ENCODE measurements around the gene TWIST1.

The TWIST1 gene

DNA sequence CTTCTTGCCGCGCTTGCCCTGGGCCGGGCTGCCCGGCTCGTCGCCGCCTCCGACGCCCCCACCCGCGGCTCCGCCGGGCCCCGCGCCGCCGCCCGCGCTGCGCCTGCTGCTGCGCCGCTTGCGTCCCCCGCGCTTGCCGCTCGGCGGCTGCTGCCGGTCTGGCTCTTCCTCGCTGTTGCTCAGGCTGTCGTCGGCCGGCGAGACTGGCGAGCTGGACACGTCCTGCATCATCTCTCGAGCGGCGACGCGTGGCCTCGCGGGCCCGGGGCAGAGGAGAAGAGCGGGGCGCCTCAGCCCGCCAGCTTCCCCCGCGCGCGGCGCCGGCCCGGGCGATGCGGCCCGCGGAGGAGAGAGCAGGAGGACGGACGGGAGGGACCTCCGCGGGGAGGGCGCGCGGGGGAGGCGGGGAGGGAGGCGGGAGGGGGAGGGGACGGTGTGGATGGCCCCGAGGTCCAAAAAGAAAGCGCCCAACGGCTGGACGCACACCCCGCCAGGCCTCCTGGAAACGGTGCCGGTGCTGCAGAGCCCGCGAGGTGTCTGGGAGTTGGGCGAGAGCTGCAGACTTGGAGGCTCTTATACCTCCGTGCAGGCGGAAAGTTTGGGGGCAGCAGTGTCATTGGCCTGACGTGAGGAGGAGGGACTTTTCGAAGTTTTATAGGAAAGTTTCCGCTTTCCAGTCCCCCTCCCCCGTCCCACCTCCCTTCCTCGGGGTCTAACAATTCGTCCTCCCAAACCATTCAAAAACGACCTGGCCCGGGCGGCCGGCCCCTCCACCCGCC lies at the start of gene TWIST1:
Gene TWIST1 (minus strand): TSS at position 546 of the 779 bp plus-strand sequence. CDS start 315 bp downstream, at position 231.
- in situ Hi-C loops (cut with MboI; ENCODE audit: low sequenced_read_pairs): no loop called here

DNA sequence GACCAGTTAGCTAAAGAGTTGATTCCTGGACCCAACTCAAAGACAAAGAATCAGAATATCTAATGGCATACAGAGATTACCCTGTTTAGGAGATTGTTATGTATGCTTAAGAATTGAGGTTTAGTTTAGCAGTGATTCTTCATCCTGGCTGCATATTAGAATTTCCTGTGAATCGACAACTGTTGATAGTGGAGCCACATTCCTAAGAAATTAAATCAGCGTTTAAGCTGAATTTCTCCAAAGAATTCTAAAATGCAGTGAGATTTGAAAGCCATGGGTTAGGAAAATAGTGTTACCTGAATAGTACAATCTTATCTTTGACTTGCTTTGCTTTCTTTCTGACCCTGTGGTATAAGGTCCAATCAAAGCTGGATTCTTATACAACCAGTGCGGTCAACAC lies 44.2 kb upstream of the TWIST1 start:
- in situ Hi-C loops (cut with MboI; ENCODE audit: low sequenced_read_pairs): no loop called here

DNA sequence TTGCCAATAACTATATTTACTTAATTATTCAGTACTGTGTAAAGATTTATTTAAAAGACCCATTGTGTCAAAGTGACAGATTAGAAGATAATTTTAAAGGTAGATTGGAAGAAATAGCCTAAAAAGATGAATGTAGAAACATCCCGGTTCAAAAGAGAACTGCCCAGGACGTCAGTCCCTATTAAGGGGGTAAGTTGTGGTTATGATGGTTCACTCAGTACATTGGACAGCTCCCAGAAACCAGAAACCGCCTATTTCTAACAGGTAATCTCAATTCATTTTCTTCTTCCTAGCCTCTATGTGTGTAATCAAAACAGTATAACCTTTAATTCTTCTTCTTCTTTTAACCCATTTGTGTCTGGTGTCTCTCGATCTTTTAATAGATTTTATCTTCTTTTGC lies 29.3 kb upstream of the TWIST1 start:
- in situ Hi-C loops (cut with MboI; ENCODE audit: low sequenced_read_pairs): no loop called here

DNA sequence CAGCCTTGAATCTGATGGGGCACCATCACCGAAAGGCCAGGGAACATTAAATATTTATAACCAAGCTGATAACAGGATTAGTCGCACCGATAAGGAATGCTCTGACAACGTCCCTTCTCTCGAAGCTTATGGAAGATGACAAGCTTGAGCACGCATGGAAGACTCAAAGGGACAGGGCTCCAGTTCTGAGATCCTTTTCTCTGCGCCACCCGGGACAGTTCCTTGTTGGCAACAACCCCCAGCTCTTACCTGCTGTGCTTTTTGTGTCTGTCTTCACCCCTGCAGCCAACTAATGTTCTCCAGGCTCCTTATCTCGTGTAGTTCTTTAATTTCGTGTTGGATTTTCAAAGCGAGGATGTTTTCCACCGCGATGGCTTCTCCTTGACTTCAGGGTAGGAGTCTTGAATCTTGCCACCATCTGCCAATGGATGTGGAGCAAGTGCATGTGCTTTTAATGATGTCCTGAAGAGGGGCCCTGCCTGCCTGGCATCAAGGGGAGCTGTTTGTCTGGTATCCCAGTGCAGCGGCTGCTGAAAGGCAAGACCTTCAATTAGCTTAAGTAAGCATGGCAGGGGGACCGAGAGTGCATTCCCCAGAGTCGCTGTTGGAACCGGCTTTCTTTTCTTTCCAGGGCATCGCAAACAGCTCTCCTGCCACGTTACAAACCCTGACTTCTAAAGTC lies 28.1 kb upstream of the TWIST1 start:
- in situ Hi-C loops (cut with MboI; ENCODE audit: low sequenced_read_pairs): no loop called here

DNA sequence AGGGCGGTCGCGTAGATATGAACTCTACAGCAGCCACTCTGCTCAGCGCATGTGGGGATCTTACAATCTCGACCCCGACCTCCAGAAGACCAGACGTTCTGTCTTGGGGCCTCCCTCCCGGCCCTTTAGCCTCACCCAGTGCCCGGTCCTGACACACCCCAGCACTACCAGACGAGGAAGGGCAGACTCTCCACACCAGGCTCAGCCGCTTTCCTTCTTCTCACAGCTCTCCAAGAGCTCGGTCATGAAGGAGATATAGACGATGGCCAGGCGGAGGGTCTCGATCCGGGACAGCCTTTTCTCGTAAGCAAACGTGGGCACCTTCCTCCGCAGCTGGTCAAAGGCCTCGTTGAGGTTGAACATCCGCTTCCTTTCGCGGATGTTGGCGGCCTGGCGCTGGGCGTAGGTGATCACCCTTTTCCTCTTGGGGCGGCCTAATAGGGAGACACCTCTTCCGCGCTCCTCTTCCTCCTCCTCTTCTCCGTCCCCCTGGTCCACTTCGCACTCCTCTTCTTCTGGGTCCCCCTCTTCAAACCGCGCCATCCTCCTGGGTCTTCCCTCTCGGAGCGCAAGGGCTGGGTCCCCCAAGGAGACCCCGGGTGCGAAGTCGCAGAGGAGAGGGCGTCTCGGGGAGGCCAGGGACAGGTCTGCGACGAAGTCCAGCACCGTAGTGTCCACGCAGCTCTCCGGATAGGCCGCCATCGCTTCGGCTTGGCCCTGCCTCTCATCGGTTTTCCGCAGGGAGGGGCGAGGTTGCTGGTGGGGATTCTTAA lies 27.4 kb upstream of the TWIST1 start, which contains the start of gene FERD3L:
Gene FERD3L (minus strand): TSS at position 761 of the 773 bp plus-strand sequence. CDS start 59 bp downstream, at position 702.
- in situ Hi-C loops (cut with MboI; ENCODE audit: low sequenced_read_pairs): no loop called here

DNA sequence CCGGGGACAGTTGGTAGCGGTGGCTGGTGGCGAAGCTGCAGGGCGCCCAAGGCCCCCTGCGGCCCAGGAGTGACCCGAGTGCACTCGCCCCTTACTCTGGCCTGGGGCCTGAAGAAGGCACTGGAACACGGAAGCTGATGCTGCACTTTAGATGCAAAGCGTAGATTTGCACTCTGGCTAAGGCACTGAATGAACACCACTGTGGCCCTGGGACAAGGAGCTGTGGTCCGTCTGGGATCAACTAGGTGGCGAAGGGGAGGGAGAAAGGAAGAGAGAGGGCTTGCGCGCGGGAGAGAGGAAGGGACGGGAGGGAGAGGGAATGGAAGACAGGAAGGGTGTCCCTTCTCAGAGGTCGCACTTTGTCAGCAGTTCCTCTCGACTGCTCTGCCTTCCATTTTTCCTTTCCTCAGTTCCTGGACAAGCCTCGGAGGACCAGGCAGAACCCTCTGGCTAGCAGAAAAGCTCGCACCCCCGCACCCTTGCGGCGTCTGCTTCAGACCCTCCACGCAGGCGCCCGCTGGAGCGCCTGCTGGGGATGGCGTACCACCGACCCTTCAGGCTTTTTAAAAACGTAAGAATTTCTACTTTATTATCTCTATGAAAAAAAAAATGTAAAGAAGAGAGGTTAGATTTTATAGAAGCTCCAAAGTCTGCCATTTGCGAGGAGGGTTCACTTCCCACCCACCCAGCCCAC lies 26.6 kb upstream of the TWIST1 start:
- in situ Hi-C loops (cut with MboI; ENCODE audit: low sequenced_read_pairs): no loop called here

DNA sequence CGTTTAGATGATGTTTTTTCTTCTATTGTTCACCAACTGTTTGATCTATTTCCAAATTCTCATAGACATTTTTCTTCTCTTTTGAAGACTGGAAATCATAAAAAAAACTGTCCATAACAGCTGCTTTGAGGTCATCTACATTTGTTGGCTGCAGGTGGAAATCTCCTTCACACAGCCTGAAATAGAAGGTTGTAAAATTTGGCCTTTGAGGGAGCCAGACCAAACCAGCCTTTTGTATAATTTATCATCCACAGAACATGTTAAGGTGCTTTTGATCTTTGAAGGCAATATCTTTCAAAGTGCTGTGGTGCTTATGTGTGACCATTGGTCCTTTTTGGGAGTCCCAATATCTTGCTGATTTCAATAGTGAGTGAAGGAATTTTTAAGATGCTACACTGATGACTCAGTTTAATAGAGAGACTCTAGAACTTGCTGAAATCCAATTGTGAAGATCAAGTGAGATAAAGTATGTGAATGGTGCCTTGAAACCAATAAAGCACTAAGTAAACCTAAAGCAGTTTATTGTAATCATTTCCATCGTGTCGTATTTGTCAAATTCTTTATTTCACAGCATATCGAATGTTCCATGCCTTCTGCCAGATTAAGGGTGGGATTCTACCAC lies 22.4 kb upstream of the TWIST1 start:
- in situ Hi-C loops (cut with MboI; ENCODE audit: low sequenced_read_pairs): no loop called here

DNA sequence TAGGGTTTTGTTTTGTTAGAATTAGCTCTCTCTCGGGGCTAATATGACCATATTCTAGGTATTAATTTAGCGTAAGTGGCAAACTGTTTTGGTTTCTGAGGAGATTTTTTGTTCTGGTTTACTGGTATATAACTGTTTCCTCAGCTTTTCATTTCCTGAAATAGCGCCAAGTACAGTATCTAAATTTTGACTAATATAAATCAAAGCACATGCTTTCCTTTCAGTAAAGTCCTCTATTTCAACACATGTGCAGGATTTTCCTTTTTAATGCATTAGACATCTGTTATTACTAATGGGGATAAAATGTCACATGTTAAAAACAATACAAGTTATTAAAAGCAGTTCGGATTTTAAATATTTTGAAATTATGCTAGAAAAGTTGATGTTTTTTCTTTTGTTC lies 16.4 kb upstream of the TWIST1 start:
- in situ Hi-C loops (cut with MboI; ENCODE audit: low sequenced_read_pairs): no loop called here

DNA sequence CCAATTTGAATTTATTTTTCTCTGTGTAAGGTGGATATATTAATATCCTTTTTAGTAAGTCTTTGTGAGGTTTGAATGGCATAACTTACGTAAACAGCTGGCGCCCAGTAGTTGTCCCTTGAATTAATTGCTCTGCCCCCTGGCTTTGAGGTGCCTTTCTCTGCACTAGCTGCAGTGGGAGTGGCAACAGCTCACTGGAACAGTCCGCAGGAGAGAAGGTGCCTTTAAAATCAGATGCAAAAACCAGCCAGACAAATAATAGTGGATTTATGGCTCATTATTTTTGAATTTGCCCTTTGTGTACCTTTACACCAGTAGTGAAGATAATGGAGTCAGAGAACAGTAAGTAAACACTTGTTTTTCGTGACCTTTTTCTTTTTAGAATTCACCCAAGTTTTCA lies 16.0 kb upstream of the TWIST1 start:
- in situ Hi-C loops (cut with MboI; ENCODE audit: low sequenced_read_pairs): no loop called here

DNA sequence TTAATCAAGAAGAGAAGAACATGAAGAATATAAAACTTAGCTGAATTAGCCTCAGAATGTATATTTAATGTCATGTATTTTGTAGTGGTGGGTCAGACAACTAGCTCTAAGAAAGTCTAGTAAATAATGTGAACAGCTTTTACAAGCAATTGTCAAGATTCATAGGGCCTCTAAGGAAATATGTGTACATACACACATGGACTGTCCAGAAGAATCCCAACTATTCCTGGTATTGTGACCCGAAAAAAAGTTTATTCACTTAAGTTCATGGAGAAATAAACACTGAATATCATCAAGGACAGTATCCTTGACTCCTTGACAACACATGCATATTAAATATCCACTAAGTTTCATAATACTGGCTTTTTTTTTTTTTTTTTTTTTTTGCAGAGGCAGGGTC lies 11.4 kb upstream of the TWIST1 start:
- in situ Hi-C loops (cut with MboI; ENCODE audit: low sequenced_read_pairs): no loop called here

DNA sequence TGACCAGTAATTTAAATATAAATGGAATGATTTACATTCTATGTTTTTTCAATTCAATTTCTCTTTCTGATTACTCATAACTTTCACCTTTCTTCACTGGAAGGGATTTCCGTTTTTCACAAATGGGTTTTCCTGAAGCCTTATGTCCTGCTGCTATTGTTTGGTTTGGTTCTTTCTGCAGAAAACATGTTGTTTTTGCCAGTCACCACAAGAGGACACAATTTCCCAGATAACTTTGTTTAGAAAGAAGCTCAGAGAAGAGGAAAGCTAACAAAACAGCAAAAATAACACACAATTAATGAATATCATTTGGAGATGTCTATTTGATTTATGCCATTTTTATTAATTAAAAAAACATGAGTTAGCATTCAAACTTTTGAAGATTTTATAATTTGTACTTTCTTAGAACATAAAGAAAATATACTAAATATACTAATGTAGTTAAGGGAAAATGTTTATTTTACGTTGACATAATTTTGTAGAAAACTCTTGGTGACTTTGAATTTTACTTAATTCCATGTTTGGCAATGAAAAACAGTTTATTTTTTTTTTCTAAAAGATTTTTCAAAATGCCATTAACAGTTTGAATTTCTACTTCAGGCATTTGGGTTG lies 4.6 kb upstream of the TWIST1 start:
- in situ Hi-C loops (cut with MboI; ENCODE audit: low sequenced_read_pairs): no loop called here

DNA sequence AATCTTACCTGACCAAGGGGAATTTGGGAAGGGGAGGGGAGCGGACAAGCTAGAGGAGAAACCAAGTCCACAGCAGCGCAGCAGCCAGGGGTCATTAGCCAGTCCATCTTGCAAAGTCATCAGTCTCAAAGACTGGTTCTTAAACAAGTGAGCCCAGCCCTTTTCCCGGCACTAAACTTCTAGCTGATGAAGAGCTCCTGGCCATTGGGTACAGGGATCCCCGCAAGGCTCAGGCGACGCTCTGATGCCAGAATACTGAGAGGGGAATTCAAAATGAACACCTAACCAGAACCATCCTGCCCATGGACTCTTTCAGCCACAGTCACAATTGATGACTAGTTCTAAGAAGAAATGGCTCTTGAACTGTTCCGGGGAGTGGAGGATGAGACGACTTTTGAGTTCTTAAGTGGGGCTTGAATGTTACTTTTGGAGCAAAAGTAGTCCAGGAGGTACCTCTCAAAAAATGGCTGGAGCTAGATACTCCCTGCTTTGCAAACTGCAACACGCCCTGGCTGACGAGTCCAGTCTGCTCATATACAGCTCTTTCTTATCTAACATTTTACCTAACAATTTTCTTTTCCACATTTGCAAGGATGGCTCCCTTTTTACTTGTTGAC lies 2.5 kb upstream of the TWIST1 start:
- in situ Hi-C loops (cut with MboI; ENCODE audit: low sequenced_read_pairs): no loop called here

DNA sequence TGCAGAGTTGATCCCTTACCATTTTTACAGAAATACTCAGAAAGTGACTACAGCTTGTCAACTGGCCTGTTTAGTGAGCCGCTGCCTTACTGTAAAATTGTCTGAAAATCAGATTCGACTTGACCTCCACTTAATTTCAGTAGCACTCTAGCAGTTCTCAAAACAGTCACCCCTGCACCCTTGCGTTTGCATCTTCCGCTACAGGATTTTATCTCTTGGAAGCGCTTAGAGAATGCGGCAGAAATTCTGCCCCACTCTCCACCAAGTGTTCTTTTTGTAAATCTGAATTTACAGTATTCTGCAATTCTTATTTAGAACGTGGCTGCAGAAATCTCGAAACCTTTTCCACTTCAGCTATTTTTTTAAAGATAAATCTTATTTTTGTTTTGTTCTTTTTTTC lies 1.9 kb upstream of the TWIST1 start:
- in situ Hi-C loops (cut with MboI; ENCODE audit: low sequenced_read_pairs): no loop called here

DNA sequence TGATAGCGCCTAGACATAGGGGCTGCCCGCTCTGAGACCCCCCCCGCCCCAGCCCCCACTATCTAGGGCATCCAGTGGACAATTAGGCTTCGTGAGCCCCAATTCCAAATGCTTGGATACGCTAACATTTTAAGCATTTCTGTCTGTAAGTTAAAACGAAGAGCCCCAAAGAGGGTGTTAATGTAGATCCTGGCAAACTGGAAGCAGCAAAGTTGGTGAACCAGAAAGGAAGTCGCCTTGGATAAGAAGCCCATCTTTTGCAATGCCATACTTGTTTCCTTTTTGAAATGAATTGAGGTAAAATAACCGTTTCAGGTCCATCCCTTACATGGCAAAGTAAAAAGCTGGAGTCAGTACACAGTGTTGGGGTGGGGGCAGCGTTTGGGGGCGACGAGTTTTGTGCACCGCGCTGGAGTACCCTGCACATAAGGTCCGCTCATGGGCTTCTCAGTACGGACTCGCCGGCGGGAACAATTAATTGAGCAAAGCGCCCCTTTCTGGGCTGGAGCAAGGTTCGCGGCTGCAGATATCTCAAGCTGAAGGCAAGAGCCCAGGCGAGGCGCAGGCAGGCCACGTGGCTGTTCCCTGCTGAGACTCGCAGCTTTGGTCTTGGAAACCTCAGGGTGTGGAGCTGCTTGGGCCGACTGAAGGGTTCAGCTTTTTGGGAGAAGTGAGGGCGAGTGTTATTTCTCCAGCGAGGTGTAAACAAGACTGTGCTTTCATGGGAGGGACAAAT lies 1.4 kb upstream of the TWIST1 start:
- in situ Hi-C loops (cut with MboI; ENCODE audit: low sequenced_read_pairs): no loop called here

DNA sequence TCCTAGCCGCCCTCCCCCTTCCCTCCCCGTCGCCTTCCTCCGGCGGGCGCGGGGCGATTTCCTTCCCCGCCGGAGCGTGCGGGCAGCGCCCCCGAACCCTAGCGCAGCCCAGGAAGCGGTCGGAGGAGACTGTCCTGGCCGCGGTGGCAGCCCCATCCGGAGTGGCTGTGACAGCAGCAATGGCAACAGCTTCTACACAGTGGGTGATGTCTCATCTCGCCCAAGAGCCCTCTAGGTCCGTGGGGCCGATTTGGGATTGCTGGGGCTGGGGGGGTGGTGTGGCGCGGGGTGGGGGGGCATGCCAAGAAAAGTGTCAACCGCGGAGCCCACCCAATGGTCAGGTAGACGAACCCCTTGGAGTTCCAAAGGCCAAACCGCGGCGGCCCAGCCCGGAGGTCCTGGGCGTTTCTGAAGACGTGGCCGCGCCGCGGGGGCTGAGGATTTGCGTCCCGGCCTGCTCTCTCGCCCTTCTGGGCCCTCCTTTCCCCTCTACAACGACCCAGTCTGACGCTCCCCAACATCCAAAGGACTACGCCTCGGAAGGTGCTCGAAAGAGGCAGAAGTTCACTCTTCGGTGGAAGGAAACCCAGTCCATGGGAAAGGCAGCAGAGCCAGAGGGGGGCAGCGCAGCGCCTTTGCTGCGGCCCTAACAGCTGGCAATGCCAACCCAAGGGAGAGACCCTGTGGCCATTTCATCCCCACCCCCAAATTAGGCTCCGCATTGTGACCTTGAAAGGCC lies 603 bp upstream of the TWIST1 start:
- in situ Hi-C loops (cut with MboI; ENCODE audit: low sequenced_read_pairs): no loop called here

DNA sequence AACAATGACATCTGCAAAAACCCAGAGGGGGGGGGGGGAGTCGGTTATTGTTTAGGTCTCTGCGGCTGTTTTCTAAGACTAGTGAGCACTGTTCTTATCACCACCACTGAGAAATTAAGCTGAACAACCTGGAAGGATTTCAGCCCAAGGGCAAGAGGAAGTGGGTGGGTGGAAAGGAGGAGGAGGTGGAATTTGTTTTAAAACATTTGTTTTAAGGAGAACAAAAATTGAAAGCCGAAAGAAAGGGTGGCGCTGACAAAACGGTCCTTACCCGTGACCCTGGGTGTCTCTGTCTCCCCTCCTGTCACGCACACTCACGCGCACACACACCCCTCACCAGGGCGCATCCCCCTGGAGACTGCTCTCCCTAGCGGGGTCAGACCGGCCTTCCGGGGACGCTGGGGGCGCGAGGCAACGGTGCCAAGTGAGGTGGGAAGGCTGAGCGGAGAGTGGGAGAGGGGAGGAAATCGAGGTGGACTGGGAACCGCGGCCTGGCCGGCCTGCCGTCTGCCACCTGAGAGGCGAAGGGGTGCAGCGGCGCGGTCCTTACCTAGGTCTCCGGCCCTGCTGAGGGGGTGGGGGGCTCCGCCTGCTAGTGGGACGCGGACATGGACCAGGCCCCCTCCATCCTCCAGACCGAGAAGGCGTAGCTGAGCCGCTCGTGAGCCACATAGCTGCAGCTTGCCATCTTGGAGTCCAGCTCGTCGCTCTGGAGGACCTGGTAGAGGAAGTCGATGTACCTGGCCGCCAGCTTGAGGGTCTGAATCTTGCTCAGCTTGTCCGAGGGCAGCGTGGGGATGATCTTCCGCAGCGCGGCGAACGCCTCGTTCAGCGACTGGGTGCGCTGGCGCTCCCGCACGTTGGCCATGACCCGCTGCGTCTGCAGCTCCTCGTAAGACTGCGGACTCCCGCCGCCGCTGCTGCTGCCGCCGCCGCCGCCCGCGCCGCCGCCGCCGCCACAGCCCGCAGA lies 1.0 kb downstream of the TWIST1 start:
- in situ Hi-C loops (cut with MboI; ENCODE audit: low sequenced_read_pairs): no loop called here

DNA sequence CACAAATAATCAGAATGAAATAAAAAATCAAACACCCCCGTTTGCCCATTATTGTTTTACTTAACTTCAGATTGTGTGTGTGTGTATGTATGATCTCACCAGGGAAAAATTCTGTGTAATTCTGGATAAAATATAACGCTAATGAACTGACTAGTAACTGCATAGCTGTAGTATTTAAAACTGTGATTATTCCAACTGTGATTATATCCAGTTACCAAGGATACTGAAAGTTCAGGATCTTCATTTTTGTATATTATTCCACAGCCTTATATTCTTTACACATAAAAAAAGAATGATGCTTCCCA lies 2.9 kb downstream of the TWIST1 start:
- in situ Hi-C loops (cut with MboI; ENCODE audit: low sequenced_read_pairs): no loop called here
